SHP77 treated with DMSO at 0.1 percent for 48 hours (cell line): ENCODE measurements around the gene TVP23C.

ENCODE experiments used
- DNase-seq: peaks from one replicate; lab custom pipeline; 2025; lab: John Stamatoyannopoulos, UW

Gene TVP23C

GRCh38 chr17:15465045-15465701 is 98.1 kb downstream of the TVP23C start:
- DNase-seq: no peak

GRCh38 chr17:15464231-15464985 is 98.9 kb downstream of the TVP23C start:
- no peak for DNase-seq

- no peak for DNase-seq
Observed at GRCh38 chr17:15462976-15463772, 100.1 kb downstream of the TVP23C start.

- DNase-seq: no peak
Observed at GRCh38 chr17:15457723-15458094, 105.6 kb downstream of the TVP23C start.

GRCh38 chr17:15456972-15457722 is 106.1 kb downstream of the TVP23C start:
- no peak for DNase-seq

GRCh38 chr17:15456496-15456895 is 106.8 kb downstream of the TVP23C start:
- no peak for DNase-seq

GRCh38 chr17:15454346-15454745 is 108.9 kb downstream of the TVP23C start:
- DNase-seq: no peak

GRCh38 chr17:15453782-15454181 is 109.5 kb downstream of the TVP23C start:
- DNase-seq: no peak

GRCh38 chr17:15453246-15453645 is 110.0 kb downstream of the TVP23C start:
- no peak for DNase-seq

GRCh38 chr17:15452746-15453145 is 110.5 kb downstream of the TVP23C start:
- DNase-seq: no peak
